Karpas-422 (cell line): ENCODE results near the gene PHTF2. TPM values are rescaled to one million over a fixed set of nuclear protein-coding genes. Genes with fewer than 3 reads are reported as not detected.

ENCODE experiments used
- DNase-seq: peaks from one replicate; pipeline ENCODE4 v3.0.0-alpha.2; 2015
- H2AFZ ChIP-seq: fragments of 200-600 bp; sonication (generic); 2 replicates; pipeline ENCODE4 v1.6.1; 2014; ENCODE audit warnings: antibody characterized with exemption, low read length, mixed read lengths
- H3K27ac ChIP-seq: fragments of 200-600 bp; sonication (generic); 2 replicates; pipeline ENCODE4 v1.5.1; 2014; ENCODE audit warnings: mild to moderate bottlenecking, low read length, moderate library complexity
- H3K27me3 ChIP-seq: fragments of 200-600 bp; sonication (generic); 2 replicates; pipeline ENCODE4 v1.6.1; 2014; ENCODE audit warnings: low read length, mixed read lengths
- H3K36me3 ChIP-seq: fragments of 200-600 bp; sonication (generic); 2 replicates; pipeline ENCODE4 v1.6.1; 2014; ENCODE audit warnings: low read length, mixed read lengths; ENCODE audit not compliant: insufficient read depth
- H3K4me1 ChIP-seq: fragments of 200-600 bp; sonication (generic); 2 replicates; pipeline ENCODE4 v1.6.1; 2014; ENCODE audit warnings: mild to moderate bottlenecking, low read length, mixed read lengths
- H3K4me2 ChIP-seq: fragments of 200-600 bp; sonication (generic); 2 replicates; pipeline ENCODE4 v1.6.1; 2014; ENCODE audit warnings: low read length, low read depth, mild to moderate bottlenecking; ENCODE audit not compliant: poor library complexity, severe bottlenecking
- H3K4me3 ChIP-seq: fragments of 200-600 bp; sonication (generic); 2 replicates; pipeline ENCODE4 v1.5.1; 2014; ENCODE audit warnings: mild to moderate bottlenecking, antibody characterized with exemption, low read length, mixed read lengths
- H3K79me2 ChIP-seq: fragments of 200-600 bp; sonication (generic); 2 replicates; pipeline ENCODE4 v1.6.1; 2014; ENCODE audit warnings: mild to moderate bottlenecking, low read length, mixed read lengths
- H3K9ac ChIP-seq: fragments of 200-600 bp; sonication (generic); 2 replicates; pipeline ENCODE4 v1.6.0; 2014; ENCODE audit warnings: low read length
- H3K9me2 ChIP-seq: fragments of 200-600 bp; sonication (generic), shearing (Covaris generic); replicated peaks from 2 replicates; pipeline ENCODE4 v1.6.0; 2014; ENCODE audit warnings: mild to moderate bottlenecking, low read length, moderate library complexity; ENCODE audit not compliant: insufficient read depth
- H3K9me3 ChIP-seq: fragments of 300-700, 200-600 bp; sonication (generic); 2 replicates; pipeline ENCODE4 v1.6.1; 2014; ENCODE audit warnings: low read length, mixed read lengths
- H4K20me1 ChIP-seq: fragments of 200-600 bp; sonication (generic); 2 replicates; pipeline ENCODE4 v1.6.1; 2014; ENCODE audit warnings: mild to moderate bottlenecking, antibody characterized with exemption, low read length, low read depth; ENCODE audit not compliant: insufficient read depth
- total RNA-seq: library from RNA; depleted of rRNA; stranded (reverse); fragments of >200 nt; shearing (Covaris generic); gene quantifications from 2 replicates; pipeline ENCODE4 v1.2.3, GENCODE V29; 2014; ENCODE audit warnings: low replicate concordance

The PHTF2 gene
- total RNA-seq, 1 experiment from 2014 or later = 65.7 TPM

DNA sequence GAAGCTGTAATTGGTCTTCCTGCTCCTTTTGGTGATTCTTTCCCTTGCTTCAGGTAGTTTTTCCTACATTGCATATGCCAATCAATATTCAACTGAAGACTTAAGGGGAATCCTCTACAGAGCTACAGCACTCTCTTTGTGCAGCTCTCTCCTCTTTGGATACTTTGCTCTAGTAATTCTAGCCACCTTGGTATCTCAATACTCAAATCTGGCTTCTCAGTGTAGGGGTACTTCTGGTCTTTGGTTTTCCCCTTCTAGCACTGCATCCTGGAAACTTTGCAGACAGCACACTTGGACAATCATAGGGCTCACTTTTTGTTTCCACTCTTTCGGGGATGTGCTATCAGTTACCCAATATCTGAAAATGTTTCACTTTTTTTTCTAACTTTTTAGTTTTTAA, 9.9 kb downstream of the PHTF2 start:
- Histone ChIP-seq H3K27ac (no peak overlapping the region), H2AFZ (no peak overlapping the region), H3K4me3 (no peak overlapping the region), H3K9me2 (no peaks in the 10 kb centered on the region), H4K20me1 (no peaks in the 10 kb centered on the region), H3K27me3 (no peaks in the 10 kb centered on the region), H3K9ac (no peak overlapping the region), H3K4me2 (no peak overlapping the region), H3K9me3 (peaks cover 25% of the 10 kb centered on the region), H3K79me2 (peaks cover 100% of the 10 kb centered on the region), H3K36me3 (peaks cover 36% of the 10 kb centered on the region), H3K4me1 (peaks cover 13% of the 10 kb centered on the region)
- no peak for DNase-seq

GRCh38 chr7:77811516-77812289, 13.1 kb downstream of the PHTF2 start:
- Histone ChIP-seq H4K20me1 (no peaks in the 10 kb centered on the region), H3K36me3 (peaks cover 38% of the 10 kb centered on the region), H3K9me3 (peaks cover 9% of the 10 kb centered on the region), H3K27me3 (no peaks in the 10 kb centered on the region), H2AFZ (no peak overlapping the region), H3K79me2 (peaks cover 99% of the 10 kb centered on the region), H3K4me2 (no peak overlapping the region), H3K9me2 (no peaks in the 10 kb centered on the region), H3K9ac (no peak overlapping the region), H3K4me3 (no peak overlapping the region), H3K4me1 (peaks cover 17% of the 10 kb centered on the region), H3K27ac (no peak overlapping the region)
- no peak for DNase-seq

GRCh38 chr7:77812290-77812685, 13.7 kb downstream of the PHTF2 start:
- peaks cover 40% of the 10 kb centered on the region for H3K36me3 ChIP-seq
- H3K4me2 ChIP-seq = no peak overlapping the region
- H3K79me2 ChIP-seq = peaks cover 99% of the 10 kb centered on the region

GRCh38 chr7:77813180-77813579, 14.6 kb downstream of the PHTF2 start:
- H3K9me3 ChIP-seq = peaks cover 6% of the 10 kb centered on the region; the same call in 1 of the 2 replicates
- H2AFZ ChIP-seq = no peak overlapping the region
- H3K9ac ChIP-seq = no peak overlapping the region
- H4K20me1 ChIP-seq = no peaks in the 10 kb centered on the region
- no peak overlapping the region for H3K4me2 ChIP-seq
- H3K36me3 ChIP-seq = peaks cover 45% of the 10 kb centered on the region
- peaks cover 99% of the 10 kb centered on the region for H3K79me2 ChIP-seq
- H3K4me3 ChIP-seq = no peak overlapping the region
- peak overlapping the region; percentile 47 for H3K27ac ChIP-seq
- H3K4me1 ChIP-seq = peaks cover 17% of the 10 kb centered on the region
- no peaks in the 10 kb centered on the region for H3K9me2 ChIP-seq
- H3K27me3 ChIP-seq = no peaks in the 10 kb centered on the region
- no peak for DNase-seq

More at GRCh38 chr7:77812290-77812685, 13.7 kb downstream of the PHTF2 start:
- Histone ChIP-seq H3K27ac (no peak overlapping the region), H3K9ac (no peak overlapping the region), H3K27me3 (no peaks in the 10 kb centered on the region), H3K4me1 (peaks cover 17% of the 10 kb centered on the region), H2AFZ (no peak overlapping the region), H3K9me2 (no peaks in the 10 kb centered on the region), H4K20me1 (no peaks in the 10 kb centered on the region), H3K4me3 (no peak overlapping the region), H3K9me3 (peaks cover 7% of the 10 kb centered on the region; the same call in 1 of the 2 replicates)
- DNase-seq = no peak

GRCh38 chr7:77819021-77819420, 20.4 kb downstream of the PHTF2 start:
- no peak for DNase-seq
- H3K79me2 ChIP-seq = peaks cover 94% of the 10 kb centered on the region

DNA sequence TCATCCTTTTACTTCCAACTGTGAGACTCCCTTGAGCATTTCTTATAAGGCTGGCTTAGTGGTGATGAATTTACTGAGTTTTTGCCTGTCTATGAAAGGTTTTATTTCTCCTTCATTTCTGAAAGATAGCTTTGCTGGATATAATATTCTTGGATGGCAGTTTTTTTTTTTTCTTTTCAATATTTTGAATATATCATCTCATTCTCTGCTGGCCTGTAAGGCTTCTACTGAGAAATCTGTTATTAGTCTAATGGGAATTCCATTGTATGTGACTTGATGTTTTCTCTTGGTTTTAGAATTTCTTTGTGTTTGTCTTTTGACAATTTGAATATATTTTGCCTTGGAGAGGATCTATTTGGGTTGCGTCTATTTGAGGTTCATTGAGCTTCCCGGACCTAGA, 22.4 kb downstream of the PHTF2 start:
- Histone ChIP-seq H3K27me3 (no peaks in the 10 kb centered on the region), H3K79me2 (peaks cover 93% of the 10 kb centered on the region), H3K4me2 (peak overlapping the region; percentile 49), H3K36me3 (peaks cover 45% of the 10 kb centered on the region), H3K4me1 (peaks cover 47% of the 10 kb centered on the region), H3K9me2 (no peaks in the 10 kb centered on the region), H2AFZ (no peak overlapping the region), H4K20me1 (no peaks in the 10 kb centered on the region), H3K9ac (no peak overlapping the region), H3K9me3 (peaks cover 11% of the 10 kb centered on the region; the same call in 1 of the 2 replicates), H3K27ac (peak overlapping the region; percentile 87; the same call in 1 of the 2 replicates), H3K4me3 (no peak overlapping the region)
- DNase-seq = no peak

More at GRCh38 chr7:77819021-77819420, 20.4 kb downstream of the PHTF2 start:
- peaks cover 27% of the 10 kb centered on the region for H3K4me1 ChIP-seq
- no peak overlapping the region for H3K4me2 ChIP-seq
- no peak overlapping the region for H2AFZ ChIP-seq
- H4K20me1 ChIP-seq = no peaks in the 10 kb centered on the region
- no peak overlapping the region for H3K9ac ChIP-seq
- H3K27me3 ChIP-seq = no peaks in the 10 kb centered on the region
- no peak overlapping the region for H3K4me3 ChIP-seq
- no peaks in the 10 kb centered on the region for H3K9me2 ChIP-seq
- H3K36me3 ChIP-seq = peaks cover 47% of the 10 kb centered on the region
- H3K27ac ChIP-seq = peak overlapping the region; percentile 24; the same call in 1 of the 2 replicates
- peaks cover 11% of the 10 kb centered on the region; the same call in 1 of the 2 replicates for H3K9me3 ChIP-seq

- peak overlapping the region; percentile 49 for H3K4me2 ChIP-seq
- H3K4me3 ChIP-seq = peak overlapping the region; percentile 25; the same call in 1 of the 2 replicates
- H3K9me2 ChIP-seq = no peaks in the 10 kb centered on the region
- peaks cover 59% of the 10 kb centered on the region for H3K4me1 ChIP-seq
- H3K79me2 ChIP-seq = peaks cover 92% of the 10 kb centered on the region
- no peaks in the 10 kb centered on the region for H3K27me3 ChIP-seq
- no peak overlapping the region for H2AFZ ChIP-seq
- H3K9ac ChIP-seq = peak overlapping the region; percentile 53
- peaks cover 5% of the 10 kb centered on the region; the same call in 1 of the 2 replicates for H3K9me3 ChIP-seq
- peak; percentile 76 for DNase-seq
- H4K20me1 ChIP-seq = no peaks in the 10 kb centered on the region
- H3K27ac ChIP-seq = peak overlapping the region; percentile 87
- H3K36me3 ChIP-seq = peaks cover 32% of the 10 kb centered on the region
Observed at GRCh38 chr7:77822269-77822668, 23.7 kb downstream of the PHTF2 start.

- H3K9ac ChIP-seq = peak overlapping the region; percentile 56
Observed at GRCh38 chr7:77823787-77824186, 25.2 kb downstream of the PHTF2 start.

More at GRCh38 chr7:77823787-77824186, 25.2 kb downstream of the PHTF2 start:
- Histone ChIP-seq H3K9me3 (peaks cover 5% of the 10 kb centered on the region; the same call in 1 of the 2 replicates), H3K27ac (peak overlapping the region; percentile 99), H3K79me2 (peaks cover 92% of the 10 kb centered on the region), H3K9me2 (no peaks in the 10 kb centered on the region), H3K4me1 (peaks cover 75% of the 10 kb centered on the region), H3K4me2 (peak overlapping the region; percentile 82), H4K20me1 (no peaks in the 10 kb centered on the region), H3K27me3 (no peaks in the 10 kb centered on the region), H3K36me3 (peaks cover 19% of the 10 kb centered on the region), H3K4me3 (peak overlapping the region; percentile 58), H2AFZ (no peak overlapping the region)
- no peak for DNase-seq
